Measurements from ENCODE around the gene NCKAP5. TPM values are rescaled to one million over a fixed set of nuclear protein-coding genes. Genes with fewer than 3 reads are reported as not detected.

Gene NCKAP5
- total and polyA plus RNA-seq, 8 donors: 4.0 to 22.1 (median 14.4) TPM

DNA sequence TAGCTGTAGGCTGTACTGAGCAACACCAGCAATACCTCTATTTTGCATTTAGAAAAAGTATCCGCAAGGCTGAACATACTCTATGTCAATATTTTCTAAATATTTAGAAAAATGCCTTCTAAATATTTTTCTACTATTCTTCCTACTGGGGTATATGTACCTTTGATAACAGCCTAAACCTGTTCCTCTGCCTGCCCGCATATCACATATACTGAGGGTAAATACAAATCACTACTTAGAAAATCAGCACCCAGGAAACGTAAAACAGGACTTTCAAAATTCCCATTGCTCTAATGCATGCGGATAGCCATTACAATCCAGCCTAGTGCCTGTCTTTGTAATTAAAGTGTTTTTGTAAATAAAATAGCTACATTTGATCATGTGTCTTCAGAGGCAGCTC lies 56.1 kb downstream of the NCKAP5 start:
- intact Hi-C loops (cut with DNase I): no loop called here
- H3K4me1 ChIP-seq: no peaks in the 10 kb centered on the region
- no peaks in the 10 kb centered on the region for H3K9me3 ChIP-seq
- ATAC-seq (no peak), DNase-seq (no peak)
- TF ChIP-seq CTCF (IDR thresholded peaks at IDR 0.05): no peak
- no peak overlapping the region for H3K27ac ChIP-seq
- H3K36me3 ChIP-seq: no peaks in the 10 kb centered on the region
- H3K27me3 ChIP-seq: no peaks in the 10 kb centered on the region
- no peak overlapping the region for H3K4me3 ChIP-seq

DNA sequence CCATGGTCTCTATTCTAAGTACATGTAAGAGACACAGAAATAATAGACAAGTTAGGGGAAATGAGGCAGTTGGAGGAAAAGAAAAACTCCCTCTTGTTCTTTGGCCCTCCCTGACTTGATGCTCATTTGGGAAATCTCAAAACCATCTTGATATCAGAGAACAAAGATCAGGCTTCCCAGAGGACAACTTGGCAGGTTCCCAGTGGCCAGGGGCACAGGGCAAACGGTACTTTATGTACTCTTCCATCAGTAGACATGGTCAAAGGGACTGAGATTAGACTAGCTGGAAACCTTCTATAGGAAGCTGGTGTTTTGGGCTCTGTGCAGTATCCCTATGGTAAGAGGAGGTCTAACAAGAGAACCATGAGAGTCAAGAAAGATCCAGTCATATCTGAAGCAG lies 56.6 kb downstream of the NCKAP5 start:
- TF ChIP-seq CTCF (IDR thresholded peaks at IDR 0.05): no peak
- H3K9me3 ChIP-seq: no peaks in the 10 kb centered on the region
- DNase-seq (no peak), ATAC-seq (no peak)
- H3K36me3 ChIP-seq: no peaks in the 10 kb centered on the region
- no peaks in the 10 kb centered on the region for H3K27me3 ChIP-seq
- H3K27ac ChIP-seq: no peak overlapping the region
- H3K4me3 ChIP-seq: no peak overlapping the region
- no peaks in the 10 kb centered on the region for H3K4me1 ChIP-seq
- intact Hi-C loops (cut with DNase I): no loop called here

- no peaks in the 10 kb centered on the region for H3K27me3 ChIP-seq
- no peaks in the 10 kb centered on the region for H3K9me3 ChIP-seq
- H3K4me3 ChIP-seq: no peak overlapping the region
- no peak overlapping the region for H3K27ac ChIP-seq
- intact Hi-C loops (cut with DNase I): no loop called here
- ATAC-seq (no peak), DNase-seq (no peak)
- no peaks in the 10 kb centered on the region for H3K36me3 ChIP-seq
- H3K4me1 ChIP-seq: no peaks in the 10 kb centered on the region
- no peak for TF ChIP-seq CTCF (IDR thresholded peaks at IDR 0.05)
These were observed 58.5 kb downstream of the NCKAP5 start for GRCh38 chr2:133509777-133510176.

- DNase-seq (no peak), ATAC-seq (no peak)
- Histone ChIP-seq H3K27ac (no peak overlapping the region), H3K9me3 (no peaks in the 10 kb centered on the region), H3K36me3 (no peaks in the 10 kb centered on the region), H3K27me3 (no peaks in the 10 kb centered on the region), H3K4me1 (no peaks in the 10 kb centered on the region), H3K4me3 (no peak overlapping the region)
- TF ChIP-seq CTCF (IDR thresholded peaks at IDR 0.05): no peak
- intact Hi-C loops (cut with DNase I): no loop called here
These were observed 59.6 kb downstream of the NCKAP5 start for GRCh38 chr2:133508546-133509165.

DNA sequence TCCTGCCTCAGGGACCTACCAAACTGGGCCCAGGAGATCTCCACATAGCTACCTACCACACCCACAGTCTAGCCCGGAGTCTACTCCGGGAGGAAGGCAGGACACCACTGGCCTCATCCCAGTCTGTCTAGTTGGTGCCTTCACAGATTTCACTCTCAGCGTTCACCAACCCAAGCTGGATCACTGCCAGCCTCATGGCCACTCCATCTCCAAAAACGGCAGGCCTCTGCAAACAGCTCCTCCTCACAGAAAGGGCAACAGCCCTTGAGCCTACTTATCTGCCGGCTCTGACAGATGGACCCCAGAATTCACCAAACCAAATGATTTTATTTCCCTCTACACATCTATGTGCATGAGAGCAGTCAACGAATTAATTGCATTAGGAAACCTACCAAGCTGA lies 61.3 kb downstream of the NCKAP5 start:
- no peaks in the 10 kb centered on the region for H3K36me3 ChIP-seq
- H3K4me3 ChIP-seq: no peak overlapping the region
- H3K4me1 ChIP-seq: no peaks in the 10 kb centered on the region
- DNase-seq (no peak), ATAC-seq (no peak)
- no peak for TF ChIP-seq CTCF (IDR thresholded peaks at IDR 0.05)
- H3K27ac ChIP-seq: no peak overlapping the region
- intact Hi-C loops (cut with DNase I): no loop called here
- no peaks in the 10 kb centered on the region for H3K9me3 ChIP-seq
- no peaks in the 10 kb centered on the region for H3K27me3 ChIP-seq
